WTC11 (cell line): ENCODE measurements around the gene CXCL11. TPM values are rescaled to one million over a fixed set of nuclear protein-coding genes. Genes with fewer than 3 reads are reported as not detected.

Experiments
- ATAC-seq: fragments of 200-7000 bp; cut with Tn5 transposase; 2 replicates; pipeline ENCODE4 v1.10.0; 2021; ENCODE audit warnings: mild to moderate bottlenecking, moderate library complexity
- CTCF ChIA-PET: fragments of 300-600 bp; sonication (Branson Sonifier 250); formaldehyde crosslinking; loops from one replicate; lab custom pipeline; 2021; ENCODE audit warnings: antibody characterized with exemption; lab: Charles Lee
- POLR2A ChIA-PET: fragments of 350-600 bp; sonication (Branson Sonifier 250); formaldehyde crosslinking; loops from one replicate; lab custom pipeline; 2021; ENCODE audit warnings: antibody characterized with exemption; lab: Charles Lee
- DNase-seq: peaks from one replicate; pipeline ENCODE4 v3.0.0; 2021; ENCODE audit warnings: low spot score
- H3K27ac Mint-ChIP-seq: 2 replicates; pipeline ENCODE4 v1.8.0; 2021; ENCODE audit warnings: mixed read lengths
- H3K27me3 Mint-ChIP-seq: 2 replicates; pipeline ENCODE4 v1.8.0; 2021; ENCODE audit warnings: low read depth, mild to moderate bottlenecking, moderate library complexity, mixed read lengths
- H3K36me3 Mint-ChIP-seq: 2 replicates; pipeline ENCODE4 v1.8.0; 2021; ENCODE audit warnings: mixed read lengths
- H3K4me1 Mint-ChIP-seq: 2 replicates; pipeline ENCODE4 v1.8.0; 2022; ENCODE audit warnings: mixed read lengths
- H3K4me3 Mint-ChIP-seq: 2 replicates; pipeline ENCODE4 v1.8.0; 2021; ENCODE audit warnings: mild to moderate bottlenecking, moderate library complexity, mixed read lengths
- H3K9me3 Mint-ChIP-seq: 2 replicates; pipeline ENCODE4 v1.8.0; 2021; ENCODE audit warnings: mixed read lengths
- CREM ChIP-seq: sonication (generic); formaldehyde crosslinking; IDR thresholded peaks from 2 replicates; pipeline ENCODE4 v1.8.1; 2022; ENCODE audit warnings: mild to moderate bottlenecking, missing genetic modification reagents, moderate library complexity
- E2F4 ChIP-seq: sonication (generic); formaldehyde crosslinking; IDR thresholded peaks from 2 replicates; pipeline ENCODE4 v1.8.1; 2022; ENCODE audit warnings: low read depth, mild to moderate bottlenecking, moderate library complexity, missing genetic modification reagents, borderline replicate concordance
- FOXJ3 ChIP-seq: sonication (generic); formaldehyde crosslinking; IDR thresholded peaks from 2 replicates; pipeline ENCODE4 v1.9.0; 2021; ENCODE audit warnings: missing genetic modification reagents, mild to moderate bottlenecking, borderline replicate concordance
- FOXP1 ChIP-seq: sonication (generic); formaldehyde crosslinking; IDR thresholded peaks from 2 replicates; pipeline ENCODE4 v1.8.0; 2022; ENCODE audit warnings: missing genetic modification reagents, mild to moderate bottlenecking, moderate library complexity, borderline replicate concordance
- GTF2I ChIP-seq: fragments of 250-450 bp; sonication (Bioruptor Pico); conservative IDR thresholded peaks from 2 replicates; pipeline ENCODE4 v1.4.0; 2021; ENCODE audit warnings: mild to moderate bottlenecking
- IRF2 ChIP-seq: sonication (generic); formaldehyde crosslinking; IDR thresholded peaks from 2 replicates; pipeline ENCODE4 v1.8.0; 2022; ENCODE audit warnings: low read depth, missing genetic modification reagents, borderline replicate concordance
- PREB ChIP-seq: sonication (generic); formaldehyde crosslinking; IDR thresholded peaks from 2 replicates; pipeline ENCODE4 v1.8.1; 2022; ENCODE audit warnings: mild to moderate bottlenecking, missing genetic modification reagents, moderate library complexity, borderline replicate concordance
- SP1 ChIP-seq: sonication (generic); formaldehyde crosslinking; conservative IDR thresholded peaks from 2 replicates; pipeline ENCODE4 v1.8.1; 2022; ENCODE audit warnings: missing genetic modification reagents
- TEAD1 ChIP-seq: sonication (generic); formaldehyde crosslinking; IDR thresholded peaks from 2 replicates; pipeline ENCODE4 v1.8.0; 2022; ENCODE audit warnings: mild to moderate bottlenecking, missing genetic modification reagents
- ZNF138 ChIP-seq: sonication (generic); formaldehyde crosslinking; conservative IDR thresholded peaks from 2 replicates; pipeline ENCODE4 v1.8.1; 2022; ENCODE audit warnings: mild to moderate bottlenecking, moderate library complexity, missing genetic modification reagents
- ZNF232 ChIP-seq: sonication (generic); formaldehyde crosslinking; IDR thresholded peaks from 2 replicates; pipeline ENCODE4 v1.8.0; 2022; ENCODE audit warnings: mild to moderate bottlenecking, missing genetic modification reagents
- ZNF281 ChIP-seq: sonication (generic); formaldehyde crosslinking; IDR thresholded peaks from 2 replicates; pipeline ENCODE4 v1.8.0; 2023; ENCODE audit warnings: mild to moderate bottlenecking, missing genetic modification reagents
- ZNF425 ChIP-seq: fragments of 250-450 bp; sonication (Bioruptor Pico); conservative IDR thresholded peaks from 2 replicates; pipeline ENCODE4 v1.9.0; 2021; ENCODE audit warnings: mild to moderate bottlenecking
- total RNA-seq: library from RNA; stranded (reverse); gene quantifications from 3 replicates; pipeline ENCODE4 v1.2.3, GENCODE V29; 2021
- TF ChIP-seq, protein P1 (sequence below): sonication (generic); formaldehyde crosslinking; IDR thresholded peaks from 2 replicates; pipeline ENCODE4 v1.8.0; 2023; ENCODE audit warnings: missing genetic modification reagents, mild to moderate bottlenecking, borderline replicate concordance
- TF ChIP-seq, protein P2 (sequence below): fragments of 250-450 bp; sonication (Bioruptor Pico); IDR thresholded peaks from 2 replicates; pipeline ENCODE4 v1.9.0; 2021; ENCODE audit warnings: mild to moderate bottlenecking

The CXCL11 gene
- total RNA-seq, 1 experiment from 2014 or later: 0.20 TPM

DNA sequence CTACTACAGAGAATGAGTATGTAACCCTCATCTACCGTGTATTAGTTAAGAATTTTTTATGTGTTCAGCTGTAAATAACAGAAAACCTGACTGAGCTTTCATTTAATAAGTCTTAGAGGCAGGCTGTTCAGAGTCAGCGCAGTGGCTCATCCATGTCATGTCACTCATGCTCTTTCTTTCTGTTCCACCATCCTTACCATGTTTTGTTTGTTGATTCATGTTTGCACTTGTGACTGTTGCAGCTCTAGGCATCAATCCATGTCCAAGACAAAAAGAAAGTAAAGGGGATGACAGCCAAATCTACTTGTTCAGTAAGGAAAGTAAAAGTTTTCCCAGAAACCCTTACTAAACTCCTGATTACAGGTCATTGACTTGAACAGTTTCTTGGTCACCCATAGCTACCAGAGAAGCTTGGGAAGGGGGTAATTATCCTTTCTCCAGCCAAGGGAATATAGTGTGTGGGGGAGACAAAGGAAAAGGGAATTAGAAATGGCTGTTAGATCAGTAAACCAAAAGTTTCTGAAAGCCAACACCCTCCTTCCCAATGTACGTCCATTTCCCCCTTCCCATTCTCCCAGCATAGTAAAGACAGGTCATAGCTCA lies 47.6 kb upstream of the CXCL11 start:
- TF ChIP-seq IRF2 (no peak), FOXJ3 (CRISPR knock-in tag) (no peak), CREM (CRISPR knock-in tag) (no peak), FOXP1 (no peak), ZNF232 (no peak), SP1 (CRISPR knock-in tag) (no peak), PREB (CRISPR knock-in tag) (no peak), ZNF281 (CRISPR knock-in tag) (no peak), GTF2I (no peak), ZNF425 (CRISPR knock-in tag) (no peak), TEAD1 (no peak), E2F4 (CRISPR knock-in tag) (no peak), ZNF138 (CRISPR knock-in tag) (no peak)
- TF ChIP-seq, protein P1, sequence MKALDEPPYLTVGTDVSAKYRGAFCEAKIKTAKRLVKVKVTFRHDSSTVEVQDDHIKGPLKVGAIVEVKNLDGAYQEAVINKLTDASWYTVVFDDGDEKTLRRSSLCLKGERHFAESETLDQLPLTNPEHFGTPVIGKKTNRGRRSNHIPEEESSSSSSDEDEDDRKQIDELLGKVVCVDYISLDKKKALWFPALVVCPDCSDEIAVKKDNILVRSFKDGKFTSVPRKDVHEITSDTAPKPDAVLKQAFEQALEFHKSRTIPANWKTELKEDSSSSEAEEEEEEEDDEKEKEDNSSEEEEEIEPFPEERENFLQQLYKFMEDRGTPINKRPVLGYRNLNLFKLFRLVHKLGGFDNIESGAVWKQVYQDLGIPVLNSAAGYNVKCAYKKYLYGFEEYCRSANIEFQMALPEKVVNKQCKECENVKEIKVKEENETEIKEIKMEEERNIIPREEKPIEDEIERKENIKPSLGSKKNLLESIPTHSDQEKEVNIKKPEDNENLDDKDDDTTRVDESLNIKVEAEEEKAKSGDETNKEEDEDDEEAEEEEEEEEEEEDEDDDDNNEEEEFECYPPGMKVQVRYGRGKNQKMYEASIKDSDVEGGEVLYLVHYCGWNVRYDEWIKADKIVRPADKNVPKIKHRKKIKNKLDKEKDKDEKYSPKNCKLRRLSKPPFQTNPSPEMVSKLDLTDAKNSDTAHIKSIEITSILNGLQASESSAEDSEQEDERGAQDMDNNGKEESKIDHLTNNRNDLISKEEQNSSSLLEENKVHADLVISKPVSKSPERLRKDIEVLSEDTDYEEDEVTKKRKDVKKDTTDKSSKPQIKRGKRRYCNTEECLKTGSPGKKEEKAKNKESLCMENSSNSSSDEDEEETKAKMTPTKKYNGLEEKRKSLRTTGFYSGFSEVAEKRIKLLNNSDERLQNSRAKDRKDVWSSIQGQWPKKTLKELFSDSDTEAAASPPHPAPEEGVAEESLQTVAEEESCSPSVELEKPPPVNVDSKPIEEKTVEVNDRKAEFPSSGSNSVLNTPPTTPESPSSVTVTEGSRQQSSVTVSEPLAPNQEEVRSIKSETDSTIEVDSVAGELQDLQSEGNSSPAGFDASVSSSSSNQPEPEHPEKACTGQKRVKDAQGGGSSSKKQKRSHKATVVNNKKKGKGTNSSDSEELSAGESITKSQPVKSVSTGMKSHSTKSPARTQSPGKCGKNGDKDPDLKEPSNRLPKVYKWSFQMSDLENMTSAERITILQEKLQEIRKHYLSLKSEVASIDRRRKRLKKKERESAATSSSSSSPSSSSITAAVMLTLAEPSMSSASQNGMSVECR (CRISPR knock-in tag): no peak
- TF ChIP-seq, protein P2, sequence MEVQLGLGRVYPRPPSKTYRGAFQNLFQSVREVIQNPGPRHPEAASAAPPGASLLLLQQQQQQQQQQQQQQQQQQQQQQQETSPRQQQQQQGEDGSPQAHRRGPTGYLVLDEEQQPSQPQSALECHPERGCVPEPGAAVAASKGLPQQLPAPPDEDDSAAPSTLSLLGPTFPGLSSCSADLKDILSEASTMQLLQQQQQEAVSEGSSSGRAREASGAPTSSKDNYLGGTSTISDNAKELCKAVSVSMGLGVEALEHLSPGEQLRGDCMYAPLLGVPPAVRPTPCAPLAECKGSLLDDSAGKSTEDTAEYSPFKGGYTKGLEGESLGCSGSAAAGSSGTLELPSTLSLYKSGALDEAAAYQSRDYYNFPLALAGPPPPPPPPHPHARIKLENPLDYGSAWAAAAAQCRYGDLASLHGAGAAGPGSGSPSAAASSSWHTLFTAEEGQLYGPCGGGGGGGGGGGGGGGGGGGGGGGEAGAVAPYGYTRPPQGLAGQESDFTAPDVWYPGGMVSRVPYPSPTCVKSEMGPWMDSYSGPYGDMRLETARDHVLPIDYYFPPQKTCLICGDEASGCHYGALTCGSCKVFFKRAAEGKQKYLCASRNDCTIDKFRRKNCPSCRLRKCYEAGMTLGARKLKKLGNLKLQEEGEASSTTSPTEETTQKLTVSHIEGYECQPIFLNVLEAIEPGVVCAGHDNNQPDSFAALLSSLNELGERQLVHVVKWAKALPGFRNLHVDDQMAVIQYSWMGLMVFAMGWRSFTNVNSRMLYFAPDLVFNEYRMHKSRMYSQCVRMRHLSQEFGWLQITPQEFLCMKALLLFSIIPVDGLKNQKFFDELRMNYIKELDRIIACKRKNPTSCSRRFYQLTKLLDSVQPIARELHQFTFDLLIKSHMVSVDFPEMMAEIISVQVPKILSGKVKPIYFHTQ: no peak
- no peak for DNase-seq
- no peak for ATAC-seq
- ChIA-PET POLR2A (no interaction called here), CTCF (interaction anchor here (5.1 kb wide), 1 partner anchor 87 kb away, joined by 29 read pairs; no protein-coding TSS in a partner anchor)
- Mint-ChIP-seq H3K4me3 (no peak overlapping the region), H3K4me1 (peaks cover 6% of the 10 kb centered on the region), H3K36me3 (no peaks in the 10 kb centered on the region), H3K27me3 (no peaks in the 10 kb centered on the region), H3K27ac (no peak overlapping the region), H3K9me3 (no peaks in the 10 kb centered on the region)
